AG04450 (cell line): ENCODE data around the gene TFDP2. TPM values are rescaled to one million over a fixed set of nuclear protein-coding genes. Genes with fewer than 3 reads are reported as not detected.

Source experiments
- CTCF ChIA-PET: fragments of 300-600, 350-600 bp; formaldehyde crosslinking; extraction: SDS; loops from one replicate; lab custom pipeline; 2022; ENCODE audit warnings: antibody characterized with exemption, inconsistent platforms; lab: Charles Lee
- POLR2A ChIA-PET: fragments of 350-600 bp; formaldehyde crosslinking; extraction: SDS; loops from one replicate; lab custom pipeline; 2021; ENCODE audit warnings: antibody characterized with exemption, inconsistent platforms; lab: Yijun Ruan, JAX
- DNase-seq: peaks from one replicate; pipeline ENCODE4 v3.0.0-alpha.2; 2011; ENCODE audit warnings: low read depth, low spot score
- H3K27ac ChIP-seq: one replicate; pipeline ENCODE4 v1.5.1; 2012; ENCODE audit warnings: low read depth, low read length, control low read depth
- H3K27me3 ChIP-seq: one replicate; pipeline ENCODE4 v1.6.0; 2012; ENCODE audit warnings: low read length; ENCODE audit not compliant: control insufficient read depth, insufficient read depth
- H3K4me3 ChIP-seq: 2 replicates; pipeline ENCODE4 v1.5.1; 2011; ENCODE audit warnings: mild to moderate bottlenecking, low read depth, low read length, control low read depth
- H3K9me3 ChIP-seq: 2 replicates; pipeline ENCODE4 v1.5.1; 2012; ENCODE audit warnings: low read length; ENCODE audit not compliant: control insufficient read depth, insufficient read depth
- CTCF ChIP-seq: IDR thresholded peaks from 2 replicates; pipeline ENCODE4 v1.5.1; 2011; ENCODE audit warnings: low read depth, low read length, control low read depth, inconsistent platforms
- polyA plus RNA-seq: library from polyadenylated mRNA; depleted of rRNA; stranded (reverse); fragments of >200 nt; gene quantifications from 2 replicates; pipeline ENCODE4 v1.2.3, GENCODE V29; 2011

Gene TFDP2
- polyA plus RNA-seq, 1 experiment = 63.4 TPM

DNA sequence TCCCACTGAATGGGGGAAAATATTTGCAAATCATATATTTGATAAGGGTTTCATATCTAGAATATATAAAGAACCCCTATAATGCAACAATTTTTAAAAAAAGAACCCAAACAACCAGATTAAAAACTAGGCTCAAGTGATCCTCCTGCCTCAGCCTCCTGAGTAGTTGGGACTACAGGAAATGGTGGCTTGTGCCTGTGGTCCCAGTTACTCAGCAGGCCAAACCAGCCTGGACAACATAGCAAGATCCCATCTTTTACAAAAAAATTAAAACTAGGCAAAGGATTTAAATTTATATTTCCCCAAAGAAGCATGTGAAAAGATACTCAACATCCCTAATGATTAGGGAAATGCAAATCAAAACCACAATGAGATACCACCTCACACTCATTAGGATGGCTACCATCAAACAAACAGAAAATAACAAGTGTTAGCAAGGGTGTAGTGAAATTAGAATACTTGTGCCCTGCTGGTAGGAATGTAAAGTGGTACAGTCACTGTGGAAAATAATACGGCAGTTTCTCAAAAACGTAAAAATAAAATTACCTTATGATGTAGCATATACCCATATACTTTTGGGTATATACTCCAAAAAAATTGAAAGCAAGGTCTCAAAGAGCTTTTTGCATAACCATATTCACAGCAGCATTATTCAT is 19.7 kb downstream of the TFDP2 start:
- H3K27me3 ChIP-seq = no peaks in the 10 kb centered on the region
- no peak overlapping the region for H3K27ac ChIP-seq
- no peak for DNase-seq
- ChIA-PET CTCF (interaction anchor here (0.6 to 2.5 kb wide), 2 partner anchors 9 to 150 kb away, joined by 4 to 24 read pairs; no protein-coding TSS in a partner anchor), POLR2A (interaction anchor here (0.7 kb wide), 1 partner anchor 14 kb away, joined by 4 read pairs; no protein-coding TSS in a partner anchor)
- TF ChIP-seq CTCF = peak; percentile 45
- no peak overlapping the region for H3K4me3 ChIP-seq
- H3K9me3 ChIP-seq = no peaks in the 10 kb centered on the region

GRCh38 chr3:142127941-142128658 is 21.2 kb downstream of the TFDP2 start:
- ChIA-PET POLR2A (no interaction called here), CTCF (interaction anchor here (1.5 to 2.5 kb wide), 2 partner anchors 52 to 151 kb away, joined by 3 to 24 read pairs; no protein-coding TSS in a partner anchor)
- Histone ChIP-seq H3K27me3 (no peaks in the 10 kb centered on the region), H3K27ac (no peak overlapping the region), H3K4me3 (no peak overlapping the region), H3K9me3 (no peaks in the 10 kb centered on the region)
- no peak for DNase-seq
- TF ChIP-seq CTCF = no peak

DNA sequence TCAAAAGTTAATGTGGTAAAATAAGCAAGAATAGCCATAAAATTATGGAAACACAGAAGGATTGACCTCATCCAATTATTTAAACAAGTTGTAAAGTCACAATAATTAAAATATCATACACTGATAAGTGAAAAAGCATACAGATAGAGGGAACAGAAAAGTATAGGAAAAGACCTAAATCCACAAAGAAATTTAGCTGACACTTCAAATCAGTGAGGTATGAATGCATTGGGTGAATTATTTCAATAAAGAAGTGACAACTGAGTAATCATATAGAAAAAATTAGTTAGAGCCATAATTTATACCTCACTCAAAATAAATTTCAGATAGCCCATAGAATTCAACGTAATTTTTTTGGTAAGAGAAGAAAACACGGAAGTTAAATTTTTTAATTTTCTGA is 25.1 kb downstream of the TFDP2 start:
- POLR2A ChIA-PET = no interaction called here

DNA sequence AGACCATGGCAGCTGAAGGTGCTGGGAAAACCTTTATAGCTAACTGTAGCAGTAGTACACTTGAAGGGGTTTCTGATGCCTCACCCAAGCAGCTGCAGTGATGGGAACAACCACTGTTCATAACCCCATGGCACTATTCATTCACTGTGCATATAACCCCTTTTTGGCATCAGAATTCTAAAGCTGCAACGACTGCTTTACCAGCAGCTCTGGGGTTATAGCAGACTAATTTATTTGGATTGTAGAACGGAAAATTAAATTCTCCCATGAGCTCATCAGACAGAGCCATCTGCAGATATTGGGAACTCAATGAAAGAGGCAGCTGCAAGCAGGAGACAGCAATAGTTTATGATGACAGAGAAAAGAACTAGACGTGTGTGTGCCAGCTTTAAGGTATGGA is 28.6 kb downstream of the TFDP2 start:
- H3K9me3 ChIP-seq = no peaks in the 10 kb centered on the region
- H3K4me3 ChIP-seq = no peak overlapping the region
- no peaks in the 10 kb centered on the region for H3K27me3 ChIP-seq
- DNase-seq = no peak
- TF ChIP-seq CTCF = no peak
- ChIA-PET CTCF (interaction anchor here (0.9 to 1.0 kb wide), 2 partner anchors 9 to 159 kb away, joined by 4 to 5 read pairs; no protein-coding TSS in a partner anchor), POLR2A (interaction anchor here (0.6 to 0.7 kb wide), 2 partner anchors 12 to 250 kb away, joined by 3 to 4 read pairs; no protein-coding TSS in a partner anchor)
- H3K27ac ChIP-seq = no peak overlapping the region

More for the DNA sequence above, 25.1 kb downstream of the TFDP2 start:
- Histone ChIP-seq H3K27ac (no peak overlapping the region), H3K4me3 (no peak overlapping the region), H3K27me3 (no peaks in the 10 kb centered on the region), H3K9me3 (no peaks in the 10 kb centered on the region)
- CTCF ChIA-PET = interaction anchor here (2.1 to 2.9 kb wide), 3 partner anchors 24 to 158 kb away, joined by 9 to 68 read pairs (median 18); no protein-coding TSS in a partner anchor
- no peak for TF ChIP-seq CTCF
- DNase-seq = no peak
